Measurements from ENCODE around the gene S100A4. TPM values are rescaled to one million over a fixed set of nuclear protein-coding genes. Genes with fewer than 3 reads are reported as not detected.
A peak's percentile ranks its signal among the peaks of the same experiment; 100 is the strongest.

S100A4 gene
- total RNA-seq, 1 donor: 63.0 TPM

- Histone ChIP-seq H3K9me3 (ENCODE audit: low read depth, low read length) (no peaks in the 10 kb centered on the region), H3K4me3 (ENCODE audit: insufficient read depth, low read length) (peak overlapping the region; percentile 1), H3K36me3 (ENCODE audit: insufficient read depth, low read length) (no peaks in the 10 kb centered on the region), H4K20me1 (ENCODE audit: insufficient read depth, low read length) (no peaks in the 10 kb centered on the region), H2AFZ (ENCODE audit: low read length) (peak overlapping the region; percentile 64), H3K27ac (ENCODE audit: low read depth, low read length) (peak overlapping the region; percentile 60), H3K4me2 (ENCODE audit: insufficient read depth, low read length) (peak overlapping the region; percentile 35), H3K4me1 (ENCODE audit: insufficient read depth, low read length) (peaks cover 36% of the 10 kb centered on the region), H3K79me2 (ENCODE audit: insufficient read depth, low read length) (no peaks in the 10 kb centered on the region), H3K27me3 (ENCODE audit: insufficient read depth, low read length) (no peaks in the 10 kb centered on the region)
- TF ChIP-seq, protein P1, sequence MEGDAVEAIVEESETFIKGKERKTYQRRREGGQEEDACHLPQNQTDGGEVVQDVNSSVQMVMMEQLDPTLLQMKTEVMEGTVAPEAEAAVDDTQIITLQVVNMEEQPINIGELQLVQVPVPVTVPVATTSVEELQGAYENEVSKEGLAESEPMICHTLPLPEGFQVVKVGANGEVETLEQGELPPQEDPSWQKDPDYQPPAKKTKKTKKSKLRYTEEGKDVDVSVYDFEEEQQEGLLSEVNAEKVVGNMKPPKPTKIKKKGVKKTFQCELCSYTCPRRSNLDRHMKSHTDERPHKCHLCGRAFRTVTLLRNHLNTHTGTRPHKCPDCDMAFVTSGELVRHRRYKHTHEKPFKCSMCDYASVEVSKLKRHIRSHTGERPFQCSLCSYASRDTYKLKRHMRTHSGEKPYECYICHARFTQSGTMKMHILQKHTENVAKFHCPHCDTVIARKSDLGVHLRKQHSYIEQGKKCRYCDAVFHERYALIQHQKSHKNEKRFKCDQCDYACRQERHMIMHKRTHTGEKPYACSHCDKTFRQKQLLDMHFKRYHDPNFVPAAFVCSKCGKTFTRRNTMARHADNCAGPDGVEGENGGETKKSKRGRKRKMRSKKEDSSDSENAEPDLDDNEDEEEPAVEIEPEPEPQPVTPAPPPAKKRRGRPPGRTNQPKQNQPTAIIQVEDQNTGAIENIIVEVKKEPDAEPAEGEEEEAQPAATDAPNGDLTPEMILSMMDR (IDR thresholded peaks at IDR 0.05; ENCODE audit: extremely low read depth, low read depth, low read length): no peak
- peak; percentile 95 for DNase-seq (ENCODE audit: insufficient read length, low spot score, missing footprints)
Measured at GRCh38 chr1:153506831-153507413, 38.7 kb downstream of the S100A4 start.

GRCh38 chr1:153506386-153506785, 39.2 kb downstream of the S100A4 start:
- no peaks in the 10 kb centered on the region for H4K20me1 ChIP-seq (ENCODE audit: insufficient read depth, low read length)
- no peaks in the 10 kb centered on the region for H3K9me3 ChIP-seq (ENCODE audit: low read depth, low read length)
- peak overlapping the region; percentile 60 for H3K27ac ChIP-seq (ENCODE audit: low read depth, low read length)
- H3K27me3 ChIP-seq (ENCODE audit: insufficient read depth, low read length): no peaks in the 10 kb centered on the region
- peak overlapping the region; percentile 35 for H3K4me2 ChIP-seq (ENCODE audit: insufficient read depth, low read length)
- no peaks in the 10 kb centered on the region for H3K36me3 ChIP-seq (ENCODE audit: insufficient read depth, low read length)
- no peak for DNase-seq (ENCODE audit: insufficient read length, low spot score, missing footprints)
- no peaks in the 10 kb centered on the region for H3K79me2 ChIP-seq (ENCODE audit: insufficient read depth, low read length)
- H3K4me1 ChIP-seq (ENCODE audit: insufficient read depth, low read length): peaks cover 36% of the 10 kb centered on the region
- TF ChIP-seq, protein P1 (IDR thresholded peaks at IDR 0.05; ENCODE audit: extremely low read depth, low read depth, low read length): no peak
- no peak overlapping the region for H3K4me3 ChIP-seq (ENCODE audit: insufficient read depth, low read length)
- no peak overlapping the region for H2AFZ ChIP-seq (ENCODE audit: low read length)

DNA sequence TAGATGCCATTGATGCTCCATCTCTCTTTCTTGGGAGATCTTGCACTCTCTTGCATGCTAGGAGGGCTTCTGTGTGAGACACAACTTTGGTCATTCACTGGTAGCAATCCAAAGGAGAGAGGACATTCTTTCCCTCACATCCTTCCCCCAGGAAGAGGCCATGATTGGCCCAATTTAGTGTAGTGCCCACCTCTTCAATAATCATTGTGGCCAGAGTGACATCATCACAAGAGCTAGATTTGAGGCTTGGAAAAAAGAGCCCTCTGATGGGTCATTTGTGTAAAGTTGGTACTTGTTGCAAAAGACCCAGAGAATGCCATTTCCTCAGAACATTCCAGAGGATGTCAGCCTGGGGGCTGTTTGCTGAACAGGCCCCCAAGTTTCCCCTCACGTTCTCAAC, 40.0 kb downstream of the S100A4 start:
- H4K20me1 ChIP-seq (ENCODE audit: insufficient read depth, low read length): no peaks in the 10 kb centered on the region
- TF ChIP-seq, protein P1 (IDR thresholded peaks at IDR 0.05; ENCODE audit: extremely low read depth, low read depth, low read length): no peak
- H3K36me3 ChIP-seq (ENCODE audit: insufficient read depth, low read length): no peaks in the 10 kb centered on the region
- H3K4me2 ChIP-seq (ENCODE audit: insufficient read depth, low read length): no peak overlapping the region
- H3K79me2 ChIP-seq (ENCODE audit: insufficient read depth, low read length): no peaks in the 10 kb centered on the region
- no peaks in the 10 kb centered on the region for H3K27me3 ChIP-seq (ENCODE audit: insufficient read depth, low read length)
- no peak overlapping the region for H3K27ac ChIP-seq (ENCODE audit: low read depth, low read length)
- no peak overlapping the region for H3K4me3 ChIP-seq (ENCODE audit: insufficient read depth, low read length)
- no peaks in the 10 kb centered on the region for H3K9me3 ChIP-seq (ENCODE audit: low read depth, low read length)
- H3K4me1 ChIP-seq (ENCODE audit: insufficient read depth, low read length): peaks cover 33% of the 10 kb centered on the region
- no peak overlapping the region for H2AFZ ChIP-seq (ENCODE audit: low read length)
- no peak for DNase-seq (ENCODE audit: insufficient read length, low spot score, missing footprints)

- no peak overlapping the region for H3K27ac ChIP-seq (ENCODE audit: low read depth, low read length)
- H3K27me3 ChIP-seq (ENCODE audit: insufficient read depth, low read length): peaks cover 2% of the 10 kb centered on the region
- no peaks in the 10 kb centered on the region for H3K79me2 ChIP-seq (ENCODE audit: insufficient read depth, low read length)
- H4K20me1 ChIP-seq (ENCODE audit: insufficient read depth, low read length): no peaks in the 10 kb centered on the region
- no peaks in the 10 kb centered on the region for H3K36me3 ChIP-seq (ENCODE audit: insufficient read depth, low read length)
- H3K4me1 ChIP-seq (ENCODE audit: insufficient read depth, low read length): peaks cover 33% of the 10 kb centered on the region
- no peaks in the 10 kb centered on the region for H3K9me3 ChIP-seq (ENCODE audit: low read depth, low read length)
- TF ChIP-seq, protein P1 (IDR thresholded peaks at IDR 0.05; ENCODE audit: extremely low read depth, low read depth, low read length): no peak
- H3K4me2 ChIP-seq (ENCODE audit: insufficient read depth, low read length): no peak overlapping the region
- no peak overlapping the region for H2AFZ ChIP-seq (ENCODE audit: low read length)
- H3K4me3 ChIP-seq (ENCODE audit: insufficient read depth, low read length): no peak overlapping the region
- no peak for DNase-seq (ENCODE audit: insufficient read length, low spot score, missing footprints)
Measured at GRCh38 chr1:153503766-153504165, 41.8 kb downstream of the S100A4 start.
